ENCODE results near the gene ENOX1.
A peak's percentile ranks its signal among the peaks of the same experiment; 100 is the strongest.

Gene ENOX1

DNA sequence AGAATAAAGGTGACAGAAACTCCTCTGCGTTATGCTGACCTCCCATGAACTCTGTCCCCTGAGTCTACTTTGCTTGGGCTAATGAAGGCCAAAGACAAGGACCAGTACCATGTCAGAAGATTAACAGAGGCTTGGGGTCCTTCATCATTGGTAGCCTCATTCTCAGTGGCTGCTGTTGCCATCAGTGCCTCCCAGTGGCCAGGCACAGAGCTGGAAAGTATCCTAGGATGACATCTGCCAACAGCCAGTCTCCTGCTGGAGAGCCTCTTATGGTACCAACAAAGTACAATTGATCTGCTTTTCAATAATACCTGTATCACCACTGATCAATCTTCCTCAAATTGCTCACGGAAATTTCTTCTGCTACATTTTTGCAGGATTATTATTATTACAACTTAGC, 481.8 kb downstream of the ENOX1 start:
- 0% methylated on average over 1 of the region's 2 CpGs for WGBS

DNA sequence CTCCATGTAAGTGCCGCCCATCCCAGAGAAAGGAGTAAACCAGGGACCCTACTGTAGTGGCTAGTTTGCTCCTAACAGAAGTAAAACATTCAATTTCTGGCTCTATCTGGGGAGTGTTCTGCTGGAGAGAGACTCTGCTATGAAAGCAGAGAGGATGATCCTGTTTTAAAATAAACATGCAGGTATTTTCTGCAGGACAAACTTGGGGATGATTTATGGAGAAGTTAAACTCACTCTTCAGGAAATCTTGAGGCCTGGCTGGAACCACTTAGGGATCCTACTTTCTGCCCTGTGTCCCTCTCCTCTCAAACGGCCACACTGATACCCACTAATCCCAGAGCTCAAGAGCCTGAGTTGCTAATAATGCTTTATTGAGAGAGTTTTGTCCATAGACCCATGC, 482.3 kb downstream of the ENOX1 start:
- Histone ChIP-seq H2AK5ac (ENCODE audit: low read length, severe bottlenecking) (no peak overlapping the region), H2BK5ac (ENCODE audit: low read depth, low read length, poor library complexity, severe bottlenecking) (no peak overlapping the region), H4K91ac (ENCODE audit: low read length) (no peak overlapping the region), H3K4ac (ENCODE audit: low read depth in 1 of 2, low read length in 2 of 2) (no peak overlapping the region), H3K14ac (ENCODE audit: low read length in 2 of 2) (no peak overlapping the region), H3K79me1 (replicated peaks; ENCODE audit: low read length, poor library complexity, severe bottlenecking) (no peaks in the 10 kb centered on the region), H4K8ac (ENCODE audit: low read length) (no peak overlapping the region), H3K27me3 (ENCODE audit: control insufficient read depth in 1 of 2, insufficient read depth in 1 of 2, low read length in 2 of 2) (no peaks in the 10 kb centered on the region), H3K4me1 (ENCODE audit: control insufficient read depth, insufficient read depth, low read depth, low read length) (peaks cover 3% of the 10 kb centered on the region), H3K27ac (ENCODE audit: low read length, poor library complexity, severe bottlenecking) (no peak overlapping the region), H3K9ac (ENCODE audit: low read length) (no peak overlapping the region), H3K18ac (ENCODE audit: low read depth in 1 of 2, low read length in 2 of 2) (no peak overlapping the region), H3K4me3 (ENCODE audit: insufficient read depth in 1 of 2, low read depth in 1 of 2, low read length in 2 of 2) (no peak overlapping the region), H2AFZ (ENCODE audit: low read depth, low read length) (no peak overlapping the region), H2BK120ac (ENCODE audit: low read depth, low read length) (no peak overlapping the region), H3K4me2 (ENCODE audit: low read length, poor library complexity, severe bottlenecking) (no peak overlapping the region), H2BK15ac (ENCODE audit: low read depth, poor library complexity, severe bottlenecking) (no peak overlapping the region), H3K36me3 (ENCODE audit: control insufficient read depth in 1 of 2, insufficient read depth in 2 of 2, low read depth in 1 of 2, low read length in 2 of 2) (no peaks in the 10 kb centered on the region), H2BK12ac (ENCODE audit: low read length in 2 of 2) (no peak overlapping the region), H3K23ac (ENCODE audit: low read length in 2 of 2) (no peak overlapping the region), H3K9me3 (ENCODE audit: control insufficient read depth, low read length) (no peaks in the 10 kb centered on the region)
- DNase-seq, result no peak
- 83% methylated on average over 2 of the region's 2 CpGs for WGBS

More for the DNA sequence above, 481.8 kb downstream of the ENOX1 start:
- Histone ChIP-seq H3K18ac (ENCODE audit: low read depth in 1 of 2, low read length in 2 of 2) (no peak overlapping the region), H3K27me3 (ENCODE audit: control insufficient read depth in 1 of 2, insufficient read depth in 1 of 2, low read length in 2 of 2) (no peaks in the 10 kb centered on the region), H3K27ac (ENCODE audit: low read length, poor library complexity, severe bottlenecking) (no peak overlapping the region), H3K4me3 (ENCODE audit: insufficient read depth in 1 of 2, low read depth in 1 of 2, low read length in 2 of 2) (no peak overlapping the region), H3K14ac (ENCODE audit: low read length in 2 of 2) (no peak overlapping the region), H3K4me1 (ENCODE audit: control insufficient read depth, insufficient read depth, low read depth, low read length) (peaks cover 3% of the 10 kb centered on the region), H2AK5ac (ENCODE audit: low read length, severe bottlenecking) (no peak overlapping the region), H3K9ac (ENCODE audit: low read length) (no peak overlapping the region), H2BK5ac (ENCODE audit: low read depth, low read length, poor library complexity, severe bottlenecking) (no peak overlapping the region), H2BK12ac (ENCODE audit: low read length in 2 of 2) (no peak overlapping the region), H3K9me3 (ENCODE audit: control insufficient read depth, low read length) (no peaks in the 10 kb centered on the region), H4K8ac (ENCODE audit: low read length) (no peak overlapping the region), H2AFZ (ENCODE audit: low read depth, low read length) (no peak overlapping the region), H3K79me1 (replicated peaks; ENCODE audit: low read length, poor library complexity, severe bottlenecking) (no peaks in the 10 kb centered on the region), H2BK120ac (ENCODE audit: low read depth, low read length) (no peak overlapping the region), H3K4me2 (ENCODE audit: low read length, poor library complexity, severe bottlenecking) (no peak overlapping the region), H3K4ac (ENCODE audit: low read depth in 1 of 2, low read length in 2 of 2) (no peak overlapping the region), H3K23ac (ENCODE audit: low read length in 2 of 2) (no peak overlapping the region), H2BK15ac (ENCODE audit: low read depth, poor library complexity, severe bottlenecking) (no peak overlapping the region), H3K36me3 (ENCODE audit: control insufficient read depth in 1 of 2, insufficient read depth in 2 of 2, low read depth in 1 of 2, low read length in 2 of 2) (no peaks in the 10 kb centered on the region), H4K91ac (ENCODE audit: low read length) (no peak overlapping the region)
- no peak for DNase-seq

DNA sequence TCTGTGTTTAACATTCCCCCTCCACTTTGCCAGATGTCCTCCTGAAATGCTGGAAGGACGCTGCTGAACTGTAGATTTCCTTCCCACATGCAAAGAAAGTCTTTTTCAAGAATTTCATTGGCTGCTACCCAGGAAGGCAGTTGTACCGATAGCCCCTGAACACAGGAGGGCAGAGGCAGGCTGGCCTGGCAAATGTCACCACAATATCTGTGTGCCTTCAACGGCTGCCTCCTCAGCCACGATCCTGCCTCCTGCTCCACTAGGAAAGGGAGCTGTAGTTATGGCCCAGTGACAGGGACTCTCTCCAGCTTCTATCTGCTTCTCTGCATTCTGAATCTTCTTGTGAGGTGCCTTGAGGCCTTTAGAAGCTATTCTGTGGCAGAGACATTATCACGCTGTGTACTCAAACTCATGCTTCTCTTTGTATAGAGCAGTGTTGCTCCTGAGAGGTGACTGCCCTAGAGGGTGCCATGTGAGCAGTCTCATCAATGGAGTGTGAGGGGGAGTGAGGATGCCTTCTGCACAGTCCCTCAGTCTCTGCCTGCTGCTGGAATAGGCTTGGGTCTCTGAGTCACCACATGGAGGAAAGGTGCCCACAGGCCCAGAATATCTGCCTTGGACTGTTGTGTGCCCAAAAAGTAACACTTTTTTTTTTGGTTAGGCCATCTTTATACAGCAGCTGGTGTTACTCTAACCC, 483.6 kb downstream of the ENOX1 start:
- H2BK5ac ChIP-seq (ENCODE audit: low read depth, low read length, poor library complexity, severe bottlenecking), result no peak overlapping the region
- no peak overlapping the region for H3K23ac ChIP-seq (ENCODE audit: low read length in 2 of 2)

DNA sequence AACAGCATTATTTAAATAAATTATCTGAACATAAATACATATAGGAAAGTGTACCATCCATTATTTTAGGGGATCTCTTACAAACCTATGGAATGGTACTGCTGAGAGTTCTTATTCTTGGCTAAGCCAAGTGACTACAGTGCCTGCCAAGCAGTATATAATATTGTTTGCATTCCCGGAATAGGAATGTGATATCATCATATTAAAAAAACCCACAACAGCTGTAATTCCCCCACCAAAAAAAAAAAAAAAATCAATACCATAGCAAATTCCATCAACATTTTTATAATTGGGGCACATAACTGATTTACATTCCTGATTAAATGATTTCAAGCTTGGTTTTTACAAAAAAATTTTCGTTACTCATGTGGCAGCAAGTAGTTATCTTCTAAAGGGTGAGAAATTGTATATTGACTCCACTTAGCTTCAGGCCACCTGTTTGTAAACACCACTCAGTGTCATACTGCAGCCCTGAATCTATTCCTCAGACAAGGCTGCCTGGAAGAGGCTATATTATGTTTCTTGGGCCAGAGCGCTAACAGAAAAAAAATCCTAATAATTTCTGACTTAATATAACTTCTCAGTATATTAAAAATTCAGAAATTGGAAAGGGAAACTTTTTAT, 485.3 kb downstream of the ENOX1 start:
- no peak overlapping the region for H3K4ac ChIP-seq (ENCODE audit: low read depth in 1 of 2, low read length in 2 of 2)
- no peak overlapping the region for H3K27ac ChIP-seq (ENCODE audit: low read length, poor library complexity, severe bottlenecking)
- no peak overlapping the region for H4K8ac ChIP-seq (ENCODE audit: low read length)
- H4K91ac ChIP-seq (ENCODE audit: low read length), result no peak overlapping the region
- H2BK120ac ChIP-seq (ENCODE audit: low read depth, low read length), result no peak overlapping the region
- no peak overlapping the region for H3K23ac ChIP-seq (ENCODE audit: low read length in 2 of 2)
- no peak overlapping the region for H2BK15ac ChIP-seq (ENCODE audit: low read depth, poor library complexity, severe bottlenecking)
- H2BK12ac ChIP-seq (ENCODE audit: low read length in 2 of 2), result no peak overlapping the region
- H3K9me3 ChIP-seq (ENCODE audit: control insufficient read depth, low read length), result no peaks in the 10 kb centered on the region
- H3K27me3 ChIP-seq (ENCODE audit: control insufficient read depth in 1 of 2, insufficient read depth in 1 of 2, low read length in 2 of 2), result no peaks in the 10 kb centered on the region
- no peak overlapping the region for H3K9ac ChIP-seq (ENCODE audit: low read length)
- H2AK5ac ChIP-seq (ENCODE audit: low read length, severe bottlenecking), result no peak overlapping the region
- H3K4me3 ChIP-seq (ENCODE audit: insufficient read depth in 1 of 2, low read depth in 1 of 2, low read length in 2 of 2), result no peak overlapping the region
- H3K4me2 ChIP-seq (ENCODE audit: low read length, poor library complexity, severe bottlenecking), result no peak overlapping the region
- H3K18ac ChIP-seq (ENCODE audit: low read depth in 1 of 2, low read length in 2 of 2), result no peak overlapping the region
- H2AFZ ChIP-seq (ENCODE audit: low read depth, low read length), result no peak overlapping the region
- H3K14ac ChIP-seq (ENCODE audit: low read length in 2 of 2), result no peak overlapping the region
- no peaks in the 10 kb centered on the region for H3K4me1 ChIP-seq (ENCODE audit: control insufficient read depth, insufficient read depth, low read depth, low read length)
- WGBS, result 100% methylated on average over 1 of the region's 3 CpGs
- H2BK5ac ChIP-seq (ENCODE audit: low read depth, low read length, poor library complexity, severe bottlenecking), result no peak overlapping the region
- peaks cover 0 to 12% of the 10 kb centered on the region in 2 experiments for H3K36me3 ChIP-seq (ENCODE audit: control insufficient read depth in 1 of 2, insufficient read depth in 2 of 2, low read depth in 1 of 2, low read length in 2 of 2)
- no peaks in the 10 kb centered on the region for H3K79me1 ChIP-seq (replicated peaks; ENCODE audit: low read length, poor library complexity, severe bottlenecking)
- no peak for DNase-seq

More for the DNA sequence above, 483.6 kb downstream of the ENOX1 start:
- Histone ChIP-seq H2BK120ac (ENCODE audit: low read depth, low read length) (no peak overlapping the region), H3K27me3 (ENCODE audit: control insufficient read depth in 1 of 2, insufficient read depth in 1 of 2, low read length in 2 of 2) (no peaks in the 10 kb centered on the region), H3K36me3 (ENCODE audit: control insufficient read depth in 1 of 2, insufficient read depth in 2 of 2, low read depth in 1 of 2, low read length in 2 of 2) (no peaks in the 10 kb centered on the region), H3K9ac (ENCODE audit: low read length) (peak overlapping the region; percentile 13), H2AFZ (ENCODE audit: low read depth, low read length) (no peak overlapping the region), H3K14ac (ENCODE audit: low read length in 2 of 2) (no peak overlapping the region), H3K27ac (ENCODE audit: low read length, poor library complexity, severe bottlenecking) (no peak overlapping the region), H3K4me2 (ENCODE audit: low read length, poor library complexity, severe bottlenecking) (no peak overlapping the region), H3K4ac (ENCODE audit: low read depth in 1 of 2, low read length in 2 of 2) (no peak overlapping the region), H3K9me3 (ENCODE audit: control insufficient read depth, low read length) (no peaks in the 10 kb centered on the region), H3K18ac (ENCODE audit: low read depth in 1 of 2, low read length in 2 of 2) (peak overlapping the region; percentile 10 to 22), H4K91ac (ENCODE audit: low read length) (peak overlapping the region; percentile 47), H2AK5ac (ENCODE audit: low read length, severe bottlenecking) (no peak overlapping the region), H3K79me1 (replicated peaks; ENCODE audit: low read length, poor library complexity, severe bottlenecking) (no peaks in the 10 kb centered on the region), H2BK12ac (ENCODE audit: low read length in 2 of 2) (peak overlapping the region in 1 of 2 experiments; percentile 82), H3K4me1 (ENCODE audit: control insufficient read depth, insufficient read depth, low read depth, low read length) (peaks cover 3% of the 10 kb centered on the region), H2BK15ac (ENCODE audit: low read depth, poor library complexity, severe bottlenecking) (no peak overlapping the region), H3K4me3 (ENCODE audit: insufficient read depth in 1 of 2, low read depth in 1 of 2, low read length in 2 of 2) (no peak overlapping the region), H4K8ac (ENCODE audit: low read length) (no peak overlapping the region)
- WGBS, result 19% methylated on average over 5 of the region's 5 CpGs
- peak; percentile 69 for DNase-seq

Measured in mesenchymal stem cell (in vitro differentiated cells and primary cell).